Erythroblast (primary cell): Measurements from ENCODE around the gene SORCS3.

Source experiments
- DNase-seq, 2 experiments: peaks; one replicate each; lab custom pipeline; 2025; lab: John Stamatoyannopoulos, UW
- GATA1 ChIP-seq: IDR thresholded peaks from 2 replicates; pipeline ENCODE4 v1.6.1; 2011; ENCODE audit warnings: low read depth, mild to moderate bottlenecking, control low read depth, low read length, moderate library complexity
- POLR2A ChIP-seq: IDR thresholded peaks from 2 replicates; pipeline ENCODE4 v1.6.1; 2011; ENCODE audit warnings: mild to moderate bottlenecking, low read length

SORCS3 gene

GRCh38 chr10:105010411-105011121 lies 369.5 kb downstream of the SORCS3 start:
- TF ChIP-seq GATA1 (no peak), POLR2A (no peak)
- no peak for DNase-seq

- TF ChIP-seq POLR2A (no peak), GATA1 (no peak)
- DNase-seq, result no peak
Observed at GRCh38 chr10:105017116-105017515, 376.0 kb downstream of the SORCS3 start.

GRCh38 chr10:105017691-105018090 lies 376.6 kb downstream of the SORCS3 start:
- TF ChIP-seq GATA1, result no peak
- no peak for TF ChIP-seq POLR2A
- no peak for DNase-seq

GRCh38 chr10:105023211-105024111 lies 382.4 kb downstream of the SORCS3 start:
- no peak for DNase-seq
- TF ChIP-seq POLR2A, result no peak
- no peak for TF ChIP-seq GATA1

- DNase-seq, result no peak
- TF ChIP-seq POLR2A (no peak), GATA1 (no peak)
Observed at GRCh38 chr10:105024184-105024583, 383.1 kb downstream of the SORCS3 start.

GRCh38 chr10:105025092-105025491 lies 384.0 kb downstream of the SORCS3 start:
- no peak for TF ChIP-seq GATA1
- TF ChIP-seq POLR2A, result no peak
- DNase-seq, result no peak

- no peak for TF ChIP-seq GATA1
- no peak for TF ChIP-seq POLR2A
Observed at GRCh38 chr10:105026566-105026965, 385.5 kb downstream of the SORCS3 start.

GRCh38 chr10:105029286-105029685 lies 388.2 kb downstream of the SORCS3 start:
- TF ChIP-seq POLR2A (no peak), GATA1 (no peak)
- no peak for DNase-seq

More at GRCh38 chr10:105026566-105026965, 385.5 kb downstream of the SORCS3 start:
- no peak for DNase-seq

- no peak for TF ChIP-seq GATA1
- TF ChIP-seq POLR2A, result no peak
- DNase-seq, result no peak
Observed at GRCh38 chr10:105037022-105037421, 395.9 kb downstream of the SORCS3 start.

- no peak for TF ChIP-seq GATA1
- no peak for TF ChIP-seq POLR2A
Observed at GRCh38 chr10:105041956-105042355, 400.9 kb downstream of the SORCS3 start.

GRCh38 chr10:105042906-105043552 lies 401.9 kb downstream of the SORCS3 start:
- no peak for DNase-seq
- TF ChIP-seq GATA1 (no peak), POLR2A (no peak)

More at GRCh38 chr10:105041956-105042355, 400.9 kb downstream of the SORCS3 start:
- DNase-seq, result no peak

- no peak for DNase-seq
- TF ChIP-seq GATA1 (no peak), POLR2A (no peak)
Observed at GRCh38 chr10:105044902-105045301, 403.8 kb downstream of the SORCS3 start.

GRCh38 chr10:105056413-105056812 lies 415.3 kb downstream of the SORCS3 start:
- no peak for TF ChIP-seq GATA1
- TF ChIP-seq POLR2A, result no peak
- no peak for DNase-seq

GRCh38 chr10:105062951-105063350 lies 421.9 kb downstream of the SORCS3 start:
- TF ChIP-seq POLR2A, result no peak
- no peak for TF ChIP-seq GATA1

More at GRCh38 chr10:105062951-105063350, 421.9 kb downstream of the SORCS3 start:
- DNase-seq, result no peak
